HL-60 (cell line): ENCODE measurements around the gene RALGPS2.

ENCODE experiments used
- DNase-seq, 2 experiments: peaks; one replicate each; pipeline ENCODE4 v3.0.0-alpha.2; 2010 to 2020; ENCODE audit warnings: low read depth in 1 of 2, low spot score in 1 of 2
- H3K27ac ChIP-seq: fragments of 250-450 bp; sonication (Bioruptor Pico); replicated peaks from 2 replicates; pipeline ENCODE4 v1.5.1; 2020; ENCODE audit warnings: mild to moderate bottlenecking, moderate library complexity
- H3K27me3 ChIP-seq: fragments of 250-450 bp; sonication (Bioruptor Pico); 2 replicates; pipeline ENCODE4 v1.5.1; 2021; ENCODE audit warnings: mild to moderate bottlenecking, moderate library complexity; ENCODE audit not compliant: insufficient read depth, poor library complexity, severe bottlenecking
- H3K4me3 ChIP-seq: replicated peaks from 2 replicates; pipeline ENCODE4 v1.5.1; 2011; ENCODE audit warnings: mild to moderate bottlenecking, control low read depth, low read length; ENCODE audit not compliant: insufficient read depth
- GABPA ChIP-seq: IDR thresholded peaks from 2 replicates; pipeline ENCODE4 v1.6.1; 2012; ENCODE audit warnings: low read depth
- POLR2AphosphoS5 ChIP-seq: IDR thresholded peaks from 2 replicates; pipeline ENCODE4 v1.6.1; 2012; ENCODE audit warnings: low read depth
- SPI1 ChIP-seq: IDR thresholded peaks from 2 replicates; pipeline ENCODE4 v1.6.1; 2012; ENCODE audit warnings: low read depth, mild to moderate bottlenecking, borderline replicate concordance
- TF ChIP-seq, protein P1 (sequence below): IDR thresholded peaks from 2 replicates; pipeline ENCODE4 v1.6.1; 2012; ENCODE audit warnings: low read depth; ENCODE audit not compliant: insufficient replicate concordance
- TF ChIP-seq, protein P2 (sequence below): IDR thresholded peaks from one replicate; pipeline ENCODE4 v1.5.1; 2011; ENCODE audit warnings: low read length, control low read depth, inconsistent platforms; ENCODE audit not compliant: insufficient read depth

Gene RALGPS2

DNA sequence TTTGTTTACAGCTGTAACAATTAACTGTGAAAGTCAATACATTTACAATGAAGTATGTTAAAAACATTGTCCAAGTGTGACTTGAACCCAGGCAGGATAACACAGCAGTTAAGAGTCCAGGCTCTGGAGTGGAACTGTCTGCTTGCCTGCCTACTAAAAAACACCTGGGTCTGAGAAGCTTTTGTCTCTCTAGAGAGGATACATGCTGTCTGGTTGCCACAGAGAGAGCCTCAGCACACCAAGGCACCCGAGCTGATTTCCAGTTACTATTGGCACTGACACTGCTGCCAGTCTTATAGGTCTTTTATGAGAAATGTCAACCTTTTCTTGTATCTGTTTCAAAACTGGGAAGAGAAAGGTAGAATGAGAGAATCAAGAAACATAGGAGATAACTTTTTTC lies 20.2 kb upstream of the RALGPS2 start:
- TF ChIP-seq SPI1: no peak
- TF ChIP-seq, protein P1, sequence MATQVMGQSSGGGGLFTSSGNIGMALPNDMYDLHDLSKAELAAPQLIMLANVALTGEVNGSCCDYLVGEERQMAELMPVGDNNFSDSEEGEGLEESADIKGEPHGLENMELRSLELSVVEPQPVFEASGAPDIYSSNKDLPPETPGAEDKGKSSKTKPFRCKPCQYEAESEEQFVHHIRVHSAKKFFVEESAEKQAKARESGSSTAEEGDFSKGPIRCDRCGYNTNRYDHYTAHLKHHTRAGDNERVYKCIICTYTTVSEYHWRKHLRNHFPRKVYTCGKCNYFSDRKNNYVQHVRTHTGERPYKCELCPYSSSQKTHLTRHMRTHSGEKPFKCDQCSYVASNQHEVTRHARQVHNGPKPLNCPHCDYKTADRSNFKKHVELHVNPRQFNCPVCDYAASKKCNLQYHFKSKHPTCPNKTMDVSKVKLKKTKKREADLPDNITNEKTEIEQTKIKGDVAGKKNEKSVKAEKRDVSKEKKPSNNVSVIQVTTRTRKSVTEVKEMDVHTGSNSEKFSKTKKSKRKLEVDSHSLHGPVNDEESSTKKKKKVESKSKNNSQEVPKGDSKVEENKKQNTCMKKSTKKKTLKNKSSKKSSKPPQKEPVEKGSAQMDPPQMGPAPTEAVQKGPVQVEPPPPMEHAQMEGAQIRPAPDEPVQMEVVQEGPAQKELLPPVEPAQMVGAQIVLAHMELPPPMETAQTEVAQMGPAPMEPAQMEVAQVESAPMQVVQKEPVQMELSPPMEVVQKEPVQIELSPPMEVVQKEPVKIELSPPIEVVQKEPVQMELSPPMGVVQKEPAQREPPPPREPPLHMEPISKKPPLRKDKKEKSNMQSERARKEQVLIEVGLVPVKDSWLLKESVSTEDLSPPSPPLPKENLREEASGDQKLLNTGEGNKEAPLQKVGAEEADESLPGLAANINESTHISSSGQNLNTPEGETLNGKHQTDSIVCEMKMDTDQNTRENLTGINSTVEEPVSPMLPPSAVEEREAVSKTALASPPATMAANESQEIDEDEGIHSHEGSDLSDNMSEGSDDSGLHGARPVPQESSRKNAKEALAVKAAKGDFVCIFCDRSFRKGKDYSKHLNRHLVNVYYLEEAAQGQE: no peak
- TF ChIP-seq POLR2AphosphoS5: no peak
- TF ChIP-seq, protein P2, sequence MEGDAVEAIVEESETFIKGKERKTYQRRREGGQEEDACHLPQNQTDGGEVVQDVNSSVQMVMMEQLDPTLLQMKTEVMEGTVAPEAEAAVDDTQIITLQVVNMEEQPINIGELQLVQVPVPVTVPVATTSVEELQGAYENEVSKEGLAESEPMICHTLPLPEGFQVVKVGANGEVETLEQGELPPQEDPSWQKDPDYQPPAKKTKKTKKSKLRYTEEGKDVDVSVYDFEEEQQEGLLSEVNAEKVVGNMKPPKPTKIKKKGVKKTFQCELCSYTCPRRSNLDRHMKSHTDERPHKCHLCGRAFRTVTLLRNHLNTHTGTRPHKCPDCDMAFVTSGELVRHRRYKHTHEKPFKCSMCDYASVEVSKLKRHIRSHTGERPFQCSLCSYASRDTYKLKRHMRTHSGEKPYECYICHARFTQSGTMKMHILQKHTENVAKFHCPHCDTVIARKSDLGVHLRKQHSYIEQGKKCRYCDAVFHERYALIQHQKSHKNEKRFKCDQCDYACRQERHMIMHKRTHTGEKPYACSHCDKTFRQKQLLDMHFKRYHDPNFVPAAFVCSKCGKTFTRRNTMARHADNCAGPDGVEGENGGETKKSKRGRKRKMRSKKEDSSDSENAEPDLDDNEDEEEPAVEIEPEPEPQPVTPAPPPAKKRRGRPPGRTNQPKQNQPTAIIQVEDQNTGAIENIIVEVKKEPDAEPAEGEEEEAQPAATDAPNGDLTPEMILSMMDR: no peak
- no peak for TF ChIP-seq GABPA
- no peak for DNase-seq
- no peak overlapping the region for H3K27ac ChIP-seq

DNA sequence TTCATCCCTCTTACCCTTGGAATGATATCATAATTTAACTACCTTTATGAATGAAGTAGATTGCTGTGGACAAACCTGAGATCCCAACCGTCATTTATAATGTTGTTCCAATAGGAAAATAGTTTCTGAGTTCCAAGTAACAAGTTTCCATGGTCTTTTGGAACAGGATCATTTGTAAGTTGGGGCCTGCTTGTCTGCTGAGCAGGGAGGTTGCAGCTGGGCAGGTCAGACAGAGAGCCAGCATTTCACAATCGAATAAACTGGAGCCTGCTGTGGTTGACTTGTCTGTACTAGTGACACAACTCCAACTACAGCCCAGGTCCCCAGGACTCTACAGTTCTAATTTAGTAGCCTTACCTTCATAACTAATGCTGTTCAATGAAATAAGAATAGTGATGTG lies 18.6 kb upstream of the RALGPS2 start:
- TF ChIP-seq SPI1 (no peak), GABPA (no peak), POLR2AphosphoS5 (no peak)
- TF ChIP-seq, protein P2: no peak
- TF ChIP-seq, protein P1: no peak
- peak; percentile 17 to 72 for DNase-seq
- Histone ChIP-seq H3K27ac (no peak overlapping the region), H3K4me3 (no peak overlapping the region), H3K27me3 (no peaks in the 10 kb centered on the region)

More for the DNA sequence above, 20.2 kb upstream of the RALGPS2 start:
- Histone ChIP-seq H3K27me3 (no peaks in the 10 kb centered on the region), H3K4me3 (no peak overlapping the region)

DNA sequence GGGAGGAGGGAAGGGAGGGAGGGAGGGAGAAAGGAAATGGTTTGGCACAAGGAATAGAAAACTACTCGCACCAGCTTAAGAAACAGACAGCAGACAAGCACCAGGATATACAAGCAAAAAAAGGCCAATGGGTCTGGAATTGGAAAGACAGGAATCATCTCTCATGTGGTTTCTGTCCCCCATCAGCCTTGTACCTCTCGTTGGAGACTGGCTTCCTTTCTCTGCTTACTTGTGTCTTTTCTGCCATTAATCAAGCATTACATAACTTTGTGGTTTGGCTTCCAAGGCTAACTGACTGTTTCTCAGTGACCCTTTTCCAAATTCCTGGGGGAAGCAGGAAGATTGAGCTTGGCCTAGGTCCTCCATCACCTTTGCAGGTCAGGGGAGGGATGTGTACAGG lies 11.8 kb upstream of the RALGPS2 start:
- TF ChIP-seq GABPA (no peak), SPI1 (no peak), POLR2AphosphoS5 (no peak)
- TF ChIP-seq, protein P1: no peak
- TF ChIP-seq, protein P2: no peak
- Histone ChIP-seq H3K27ac (no peak overlapping the region), H3K27me3 (no peaks in the 10 kb centered on the region), H3K4me3 (no peak overlapping the region)
- no peak for DNase-seq
